Lung (tissue), 12 donors: ENCODE results near the gene FRY. TPM values are rescaled to one million over a fixed set of nuclear protein-coding genes. Genes with fewer than 3 reads are reported as not detected.

Experiments used
- ATAC-seq: fragments of 200-7000 bp; cut with Tn5 transposase; one replicate; pipeline ENCODE4 v1.9.1; 2020; ENCODE audit warnings: moderate number of reproducible peaks; ENCODE audit not compliant: insufficient read depth, low FRiP score
- DNase-seq, 3 donors: peaks; one replicate each; pipeline ENCODE4 v3.0.0-alpha.2; 2013 to 2017
- H3K27ac ChIP-seq, 2 donors: one replicate each; pipeline ENCODE4 v1.5.1; 2013; ENCODE audit warnings: mild to moderate bottlenecking in 2 of 2, moderate library complexity in 2 of 2, control low read depth in 1 of 2, inconsistent platforms in 1 of 2, low read depth in 1 of 2, low read length in 1 of 2
- H3K27me3 ChIP-seq, 3 donors: one replicate each; pipeline ENCODE4 v1.5.1; 2013; ENCODE audit warnings: low read length in 2 of 3; ENCODE audit not compliant: control insufficient read depth in 3 of 3, insufficient read depth in 3 of 3
- H3K36me3 ChIP-seq, 4 donors: one replicate each; pipeline ENCODE4 v1.5.1; 2013; ENCODE audit warnings: low read length in 4 of 4, mild to moderate bottlenecking in 1 of 4, moderate library complexity in 1 of 4; ENCODE audit not compliant: control insufficient read depth in 4 of 4, insufficient read depth in 4 of 4
- H3K4me1 ChIP-seq, 5 donors: one replicate each; pipeline ENCODE4 v1.5.1; 2013; ENCODE audit warnings: low read length in 5 of 5, mild to moderate bottlenecking in 2 of 5, moderate library complexity in 1 of 5; ENCODE audit not compliant: control insufficient read depth in 5 of 5, insufficient read depth in 5 of 5
- H3K4me3 ChIP-seq: one replicate; pipeline ENCODE4 v1.5.1; 2013; ENCODE audit warnings: mild to moderate bottlenecking, control low read depth, moderate library complexity
- H3K9ac ChIP-seq, 2 donors: one replicate each; pipeline ENCODE4 v1.5.1; 2013; ENCODE audit warnings: low read length in 2 of 2, control low read depth in 1 of 2; ENCODE audit not compliant: insufficient read depth in 1 of 2
- H3K9me3 ChIP-seq, 4 donors: one replicate each; pipeline ENCODE4 v1.5.1; 2013; ENCODE audit warnings: low read length in 3 of 4, mild to moderate bottlenecking in 1 of 4, moderate library complexity in 1 of 4; ENCODE audit not compliant: control insufficient read depth in 4 of 4, insufficient read depth in 3 of 4
- CTCF ChIP-seq: IDR thresholded peaks from 2 replicates; pipeline ENCODE4 v1.5.1; 2012; ENCODE audit warnings: mild to moderate bottlenecking; ENCODE audit errors: control extremely low read depth, extremely low read depth
- WGBS, 2 donors: extraction: QIAGEN DNeasy Blood & Tissue Kit; methylation state at CpG; one replicate each; pipeline ENCODE4 v1.1.7; 2013; 5-methylcytosine and 5-hydroxymethylcytosine counted together
- polyA plus RNA-seq, 2 donors: library from polyadenylated mRNA; stranded (reverse); fragments of 200-250 nt; gene quantifications; one replicate each; pipeline ENCODE4 v1.2.1, GENCODE V29; 2013
- total RNA-seq, 2 donors: library from RNA; depleted of rRNA in 1 of 2; stranded (reverse); fragments of >200 nt in 1 of 2; gene quantifications; one replicate each; pipeline ENCODE4 v1.2.1, GENCODE V29; 2014 to 2021
- donor health status: control.
- donor health status: control.
- donor health status: Bipolar disorder and iron deficiency.
- donor health status: healthy.
- donor health status: DM: yes; HTN: yes; CAD: no.

FRY gene
- total and polyA plus RNA-seq, 4 donors, result 7.4 to 79.6 (median 43.9) TPM

GRCh38 chr13:32252812-32253438 lies 221.4 kb downstream of the FRY start:
- H3K27me3 ChIP-seq, result no peaks in the 10 kb centered on the region
- H3K27ac ChIP-seq, result peak overlapping the region in 1 of 2 donors; percentile 90
- WGBS, 2 donors, result 84 to 90% methylated on average over 4 of the region's 4 CpGs
- H3K9ac ChIP-seq, result no peak overlapping the region
- no peak for ATAC-seq
- DNase-seq, result no peak
- no peaks in the 10 kb centered on the region for H3K9me3 ChIP-seq
- H3K36me3 ChIP-seq, result peaks cover 0 to 13% (median 3%) of the 10 kb centered on the region in 4 donors
- H3K4me1 ChIP-seq, result peaks cover 0 to 15% (median 3%) of the 10 kb centered on the region in 5 donors
- no peak overlapping the region for H3K4me3 ChIP-seq
- no peak for TF ChIP-seq CTCF

- WGBS, 2 donors, result 42 to 74% methylated on average over 14 of the region's 14 CpGs
- Histone ChIP-seq H3K27me3 (no peaks in the 10 kb centered on the region), H3K27ac (peak overlapping the region; percentile 79 to 91), H3K4me1 (peaks cover 0 to 15% (median 0%) of the 10 kb centered on the region in 5 donors), H3K4me3 (peak overlapping the region; percentile 33), H3K36me3 (peaks cover 0 to 8% (median 3%) of the 10 kb centered on the region in 4 donors), H3K9me3 (no peaks in the 10 kb centered on the region), H3K9ac (no peak overlapping the region)
- ATAC-seq (peak; percentile 61), DNase-seq (peak in 2 of 3 donors; percentile 22 to 55)
- TF ChIP-seq CTCF, result no peak
Measured at GRCh38 chr13:32253911-32254399, 222.4 kb downstream of the FRY start.

- 25 to 37% methylated on average over 3 of the region's 3 CpGs for WGBS, 2 donors
- Histone ChIP-seq H3K27ac (peak overlapping the region; percentile 79 to 91), H3K4me1 (peaks cover 0 to 14% (median 0%) of the 10 kb centered on the region in 5 donors), H3K9me3 (peaks cover 0 to 1% (median 0%) of the 10 kb centered on the region in 4 donors), H3K9ac (no peak overlapping the region), H3K4me3 (no peak overlapping the region), H3K36me3 (peaks cover 0 to 8% (median 3%) of the 10 kb centered on the region in 4 donors), H3K27me3 (no peaks in the 10 kb centered on the region)
- DNase-seq (no peak), ATAC-seq (no peak)
- no peak for TF ChIP-seq CTCF
Measured at GRCh38 chr13:32254416-32254815, 222.8 kb downstream of the FRY start.
